Prostate gland (tissue), 2 donors: ENCODE data around the gene PTPRE.

Experiments used
- POLR2A ChIP-seq: fragments of 450-650 bp; IDR thresholded peaks from one replicate; pipeline ENCODE4 v1.6.1; 2016; ENCODE audit warnings: antibody characterized with exemption, mild to moderate bottlenecking
- POLR2AphosphoS5 ChIP-seq: sonication (generic); formaldehyde crosslinking; IDR thresholded peaks from one replicate; pipeline ENCODE4 v1.6.1; 2017; ENCODE audit warnings: antibody characterized with exemption
- TF ChIP-seq, protein P1 (sequence below), 4 experiments: fragments of 200-600 bp in 2 of 4; fragments of 450-650 bp in 2 of 4; sonication (generic) in 2 of 4; IDR thresholded peaks; 1 replicate in 3 of 4; 2 replicates in 1 of 4; pipeline ENCODE4 v1.5.1; 2016 to 2019; ENCODE audit warnings: antibody characterized with exemption in 4 of 4, mild to moderate bottlenecking in 2 of 4, moderate library complexity in 2 of 4

DNA sequence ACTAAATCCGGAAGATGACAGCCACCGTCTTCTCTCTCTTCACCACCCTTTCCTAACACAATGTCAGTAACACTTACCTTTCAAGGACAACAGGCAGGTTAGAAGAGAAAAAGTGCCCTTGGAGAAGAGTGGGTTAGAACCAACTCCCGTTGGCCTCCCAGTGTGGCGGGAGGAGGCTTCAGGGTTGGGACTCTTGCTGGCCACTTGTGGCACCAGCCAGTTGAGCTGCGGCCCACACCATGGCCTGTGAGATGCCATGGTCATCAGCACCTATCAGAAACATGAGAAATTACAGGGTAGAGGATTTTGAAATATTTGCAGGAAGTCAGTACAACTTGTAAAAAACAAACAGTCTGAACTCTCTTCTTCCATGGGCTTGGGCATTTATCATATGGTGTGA, 125.6 kb downstream of the PTPRE start:
- no peak for TF ChIP-seq POLR2A
- TF ChIP-seq, protein P1, sequence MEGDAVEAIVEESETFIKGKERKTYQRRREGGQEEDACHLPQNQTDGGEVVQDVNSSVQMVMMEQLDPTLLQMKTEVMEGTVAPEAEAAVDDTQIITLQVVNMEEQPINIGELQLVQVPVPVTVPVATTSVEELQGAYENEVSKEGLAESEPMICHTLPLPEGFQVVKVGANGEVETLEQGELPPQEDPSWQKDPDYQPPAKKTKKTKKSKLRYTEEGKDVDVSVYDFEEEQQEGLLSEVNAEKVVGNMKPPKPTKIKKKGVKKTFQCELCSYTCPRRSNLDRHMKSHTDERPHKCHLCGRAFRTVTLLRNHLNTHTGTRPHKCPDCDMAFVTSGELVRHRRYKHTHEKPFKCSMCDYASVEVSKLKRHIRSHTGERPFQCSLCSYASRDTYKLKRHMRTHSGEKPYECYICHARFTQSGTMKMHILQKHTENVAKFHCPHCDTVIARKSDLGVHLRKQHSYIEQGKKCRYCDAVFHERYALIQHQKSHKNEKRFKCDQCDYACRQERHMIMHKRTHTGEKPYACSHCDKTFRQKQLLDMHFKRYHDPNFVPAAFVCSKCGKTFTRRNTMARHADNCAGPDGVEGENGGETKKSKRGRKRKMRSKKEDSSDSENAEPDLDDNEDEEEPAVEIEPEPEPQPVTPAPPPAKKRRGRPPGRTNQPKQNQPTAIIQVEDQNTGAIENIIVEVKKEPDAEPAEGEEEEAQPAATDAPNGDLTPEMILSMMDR (IDR thresholded peaks at IDR 0.05) = no peak
- TF ChIP-seq POLR2AphosphoS5 = no peak
